Measurements from ENCODE around the gene ZNF541. TPM values are rescaled to one million over a fixed set of nuclear protein-coding genes. Genes with fewer than 3 reads are reported as not detected.

The ZNF541 gene
- total RNA-seq (0.69 TPM), polyA plus RNA-seq (ENCODE audit: insufficient read depth, low read depth, low replicate concordance) (0.86 TPM)
- long read RNA-seq, donor 1 = 0 reads
- long read RNA-seq, donor 2 = 0 reads
- long read RNA-seq, donor 3 = 0 reads
- long read RNA-seq, donor 4 = 0 reads
- long read RNA-seq, donor 5 = 0 reads
- long read RNA-seq, donor 6 = 0 reads
- long read RNA-seq, donor 7, partial matches to known transcripts = 0 of 1 reads
- long read RNA-seq, donor 7, other reads (novel, unspliced or antisense) = 1 of 1 reads
- long read RNA-seq, donor 8 = 0 reads
- long read RNA-seq, donor 9 = 0 reads
- long read RNA-seq, donor 10 = 0 reads

DNA sequence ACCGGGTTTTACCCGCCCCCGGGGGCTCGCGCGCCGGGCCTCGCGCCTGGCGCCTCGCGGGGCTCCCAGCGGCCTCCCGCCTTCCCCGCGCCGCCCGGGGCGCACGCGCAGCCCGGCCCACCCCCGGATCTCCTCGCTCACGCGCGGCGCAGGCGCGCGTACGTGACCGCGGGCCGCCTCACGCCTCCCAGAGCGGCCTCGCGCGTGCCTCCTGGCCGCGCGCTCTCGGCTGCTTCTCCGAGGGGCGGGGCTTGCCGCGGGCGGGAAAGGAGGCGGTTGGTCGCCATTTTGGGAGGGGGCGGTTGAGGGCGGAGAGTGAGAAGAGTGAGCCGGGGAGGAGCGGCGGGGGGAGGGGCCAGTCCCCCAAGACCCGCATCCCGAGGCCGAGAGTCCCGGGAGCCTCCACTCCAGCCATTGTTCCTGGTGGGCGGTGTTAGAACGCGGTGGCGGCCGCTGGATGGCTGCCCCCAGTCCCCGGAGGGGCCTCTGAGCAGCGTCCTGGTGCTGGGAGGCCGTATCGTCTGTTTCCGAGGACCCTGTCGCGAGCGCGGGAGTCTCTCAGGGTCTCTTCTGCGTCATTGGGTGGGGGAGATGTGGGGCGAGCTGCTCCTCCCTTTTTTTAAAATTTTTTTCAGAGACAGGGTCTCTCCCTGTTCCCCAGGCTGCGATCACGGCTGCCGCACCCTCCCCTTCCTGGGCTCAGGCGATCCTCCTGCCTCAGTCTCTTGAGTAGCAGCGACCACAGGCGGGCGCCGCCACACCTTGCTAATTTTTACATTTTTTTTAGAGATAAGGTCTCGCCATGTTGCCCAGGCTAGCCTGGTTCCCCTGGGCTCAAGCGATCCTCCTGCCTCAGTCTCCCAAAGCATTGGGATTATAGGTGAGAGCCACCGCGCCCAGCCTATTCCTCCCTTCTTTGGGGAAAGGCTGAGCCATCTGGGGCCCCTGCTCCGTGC is at the start of gene ZNF541:
ZNF541 (minus strand) TSS at position 78 of the 956 bp plus-strand sequence. CDS start 17,292 bp downstream, outside the sequence.
- Histone ChIP-seq H3K9me3 (ENCODE audit: control insufficient read depth in 2 of 3, insufficient read depth in 1 of 3, low read length in 3 of 3) (no peaks in the 10 kb centered on the region), H3K27ac (ENCODE audit: low read depth in 2 of 2, low read length in 2 of 2) (no peak within 1 kb of the TSS), H3K4me3 (ENCODE audit: low read length in 3 of 3) (no peak within 1 kb of the TSS), H3K36me3 (ENCODE audit: control insufficient read depth in 2 of 3, insufficient read depth in 3 of 3, low read length in 3 of 3) (no peaks in the 10 kb centered on the region), H3K4me1 (ENCODE audit: control insufficient read depth in 2 of 3, insufficient read depth in 2 of 3, low read depth in 1 of 3, low read length in 3 of 3) (no peaks in the 10 kb centered on the region), H3K27me3 (ENCODE audit: control insufficient read depth, insufficient read depth, low read length) (no peaks in the 10 kb centered on the region), H3K9ac (ENCODE audit: low read length in 3 of 3) (no peak within 1 kb of the TSS)
- intact Hi-C loops (cut with DNase I) = no loop called here
- peak; percentile 66 to 88 (median 83) for DNase-seq
- TF ChIP-seq, protein P1, sequence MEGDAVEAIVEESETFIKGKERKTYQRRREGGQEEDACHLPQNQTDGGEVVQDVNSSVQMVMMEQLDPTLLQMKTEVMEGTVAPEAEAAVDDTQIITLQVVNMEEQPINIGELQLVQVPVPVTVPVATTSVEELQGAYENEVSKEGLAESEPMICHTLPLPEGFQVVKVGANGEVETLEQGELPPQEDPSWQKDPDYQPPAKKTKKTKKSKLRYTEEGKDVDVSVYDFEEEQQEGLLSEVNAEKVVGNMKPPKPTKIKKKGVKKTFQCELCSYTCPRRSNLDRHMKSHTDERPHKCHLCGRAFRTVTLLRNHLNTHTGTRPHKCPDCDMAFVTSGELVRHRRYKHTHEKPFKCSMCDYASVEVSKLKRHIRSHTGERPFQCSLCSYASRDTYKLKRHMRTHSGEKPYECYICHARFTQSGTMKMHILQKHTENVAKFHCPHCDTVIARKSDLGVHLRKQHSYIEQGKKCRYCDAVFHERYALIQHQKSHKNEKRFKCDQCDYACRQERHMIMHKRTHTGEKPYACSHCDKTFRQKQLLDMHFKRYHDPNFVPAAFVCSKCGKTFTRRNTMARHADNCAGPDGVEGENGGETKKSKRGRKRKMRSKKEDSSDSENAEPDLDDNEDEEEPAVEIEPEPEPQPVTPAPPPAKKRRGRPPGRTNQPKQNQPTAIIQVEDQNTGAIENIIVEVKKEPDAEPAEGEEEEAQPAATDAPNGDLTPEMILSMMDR (IDR thresholded peaks at IDR 0.05; ENCODE audit: borderline replicate concordance, extremely low read depth, insufficient read depth) = no peak
- no peak for FAIRE-seq

DNA sequence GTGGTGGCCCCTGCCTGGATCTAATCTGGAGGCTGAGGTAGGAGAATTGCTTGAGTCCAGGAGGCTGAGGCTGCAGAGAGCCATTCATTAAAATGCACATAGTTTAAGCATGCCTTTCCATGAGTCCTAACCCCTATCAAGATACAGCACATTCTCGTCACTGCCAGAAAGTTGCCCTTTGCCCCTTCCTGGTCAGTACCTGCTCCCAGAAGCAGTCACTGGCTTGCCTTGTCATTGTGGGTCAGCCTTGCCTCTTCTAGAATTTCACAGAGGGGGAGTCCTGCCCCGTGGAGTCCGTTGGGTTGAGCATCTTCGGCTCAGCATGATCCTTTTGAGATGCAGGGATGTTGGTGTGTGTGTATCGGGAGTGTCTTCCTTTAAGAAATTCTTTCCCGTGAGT is 46.8 kb upstream of the ZNF541 start:
- Histone ChIP-seq H3K27me3 (ENCODE audit: control insufficient read depth, insufficient read depth, low read length) (no peaks in the 10 kb centered on the region), H3K36me3 (ENCODE audit: control insufficient read depth in 2 of 3, insufficient read depth in 3 of 3, low read length in 3 of 3) (no peaks in the 10 kb centered on the region), H3K4me3 (ENCODE audit: low read length in 3 of 3) (no peak overlapping the region), H3K9me3 (ENCODE audit: control insufficient read depth in 2 of 3, insufficient read depth in 1 of 3, low read length in 3 of 3) (no peaks in the 10 kb centered on the region), H3K4me1 (ENCODE audit: control insufficient read depth in 2 of 3, insufficient read depth in 2 of 3, low read depth in 1 of 3, low read length in 3 of 3) (peaks cover 0 to 11% (median 9%) of the 10 kb centered on the region in 3 donors), H3K27ac (ENCODE audit: low read depth in 2 of 2, low read length in 2 of 2) (no peak overlapping the region), H3K9ac (ENCODE audit: low read length in 3 of 3) (no peak overlapping the region)
- TF ChIP-seq, protein P1 (IDR thresholded peaks at IDR 0.05; ENCODE audit: borderline replicate concordance, extremely low read depth, insufficient read depth) = no peak
- FAIRE-seq (no peak), DNase-seq (no peak)
- intact Hi-C loops (cut with DNase I) = no loop called here

GRCh38 chr19:47618771-47619170 is 45.8 kb upstream of the ZNF541 start:
- no peaks in the 10 kb centered on the region for H3K9me3 ChIP-seq (ENCODE audit: control insufficient read depth in 2 of 3, insufficient read depth in 1 of 3, low read length in 3 of 3)
- TF ChIP-seq, protein P1 (IDR thresholded peaks at IDR 0.05; ENCODE audit: borderline replicate concordance, extremely low read depth, insufficient read depth) = no peak
- H3K27me3 ChIP-seq (ENCODE audit: control insufficient read depth, insufficient read depth, low read length) = no peaks in the 10 kb centered on the region
- H3K4me1 ChIP-seq (ENCODE audit: control insufficient read depth in 2 of 3, insufficient read depth in 2 of 3, low read depth in 1 of 3, low read length in 3 of 3) = peaks cover 0 to 11% (median 9%) of the 10 kb centered on the region in 3 donors
- no peak overlapping the region for H3K9ac ChIP-seq (ENCODE audit: low read length in 3 of 3)
- DNase-seq = no peak
- H3K4me3 ChIP-seq (ENCODE audit: low read length in 3 of 3) = no peak overlapping the region
- no peak for FAIRE-seq
- intact Hi-C loops (cut with DNase I) = no loop called here
- H3K36me3 ChIP-seq (ENCODE audit: control insufficient read depth in 2 of 3, insufficient read depth in 3 of 3, low read length in 3 of 3) = no peaks in the 10 kb centered on the region
- H3K27ac ChIP-seq (ENCODE audit: low read depth in 2 of 2, low read length in 2 of 2) = no peak overlapping the region

All from kidney (tissue), 22 donors.